Myocyte (in vitro differentiated cells): Measurements from ENCODE around the gene THEMIS. TPM values are rescaled to one million over a fixed set of nuclear protein-coding genes. Genes with fewer than 3 reads are reported as not detected.
"Not testable (repeated sequence)": the region's sequence is repeated elsewhere in the genome, so short reads cannot be mapped to it uniquely, and the experiment has no call there.

Experiments
- DNase-seq: peaks from one replicate; pipeline ENCODE4 v3.0.0-alpha.2; 2012; ENCODE audit warnings: low read depth
- polyA plus RNA-seq: library from polyadenylated mRNA; unstranded; fragments of >200 nt; gene quantifications from one replicate; pipeline ENCODE4 v1.2.1, GENCODE V29; 2012; ENCODE audit warnings: missing spikeins
- total RNA-seq: library from RNA; depleted of rRNA; stranded (reverse); fragments of >200 nt; gene quantifications from 2 replicates; pipeline ENCODE4 v1.2.3, GENCODE V29; 2014

Gene THEMIS, protein sequence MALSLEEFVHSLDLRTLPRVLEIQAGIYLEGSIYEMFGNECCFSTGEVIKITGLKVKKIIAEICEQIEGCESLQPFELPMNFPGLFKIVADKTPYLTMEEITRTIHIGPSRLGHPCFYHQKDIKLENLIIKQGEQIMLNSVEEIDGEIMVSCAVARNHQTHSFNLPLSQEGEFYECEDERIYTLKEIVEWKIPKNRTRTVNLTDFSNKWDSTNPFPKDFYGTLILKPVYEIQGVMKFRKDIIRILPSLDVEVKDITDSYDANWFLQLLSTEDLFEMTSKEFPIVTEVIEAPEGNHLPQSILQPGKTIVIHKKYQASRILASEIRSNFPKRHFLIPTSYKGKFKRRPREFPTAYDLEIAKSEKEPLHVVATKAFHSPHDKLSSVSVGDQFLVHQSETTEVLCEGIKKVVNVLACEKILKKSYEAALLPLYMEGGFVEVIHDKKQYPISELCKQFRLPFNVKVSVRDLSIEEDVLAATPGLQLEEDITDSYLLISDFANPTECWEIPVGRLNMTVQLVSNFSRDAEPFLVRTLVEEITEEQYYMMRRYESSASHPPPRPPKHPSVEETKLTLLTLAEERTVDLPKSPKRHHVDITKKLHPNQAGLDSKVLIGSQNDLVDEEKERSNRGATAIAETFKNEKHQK
- not detected in 2 replicates for total RNA-seq
- not detected for polyA plus RNA-seq

DNA sequence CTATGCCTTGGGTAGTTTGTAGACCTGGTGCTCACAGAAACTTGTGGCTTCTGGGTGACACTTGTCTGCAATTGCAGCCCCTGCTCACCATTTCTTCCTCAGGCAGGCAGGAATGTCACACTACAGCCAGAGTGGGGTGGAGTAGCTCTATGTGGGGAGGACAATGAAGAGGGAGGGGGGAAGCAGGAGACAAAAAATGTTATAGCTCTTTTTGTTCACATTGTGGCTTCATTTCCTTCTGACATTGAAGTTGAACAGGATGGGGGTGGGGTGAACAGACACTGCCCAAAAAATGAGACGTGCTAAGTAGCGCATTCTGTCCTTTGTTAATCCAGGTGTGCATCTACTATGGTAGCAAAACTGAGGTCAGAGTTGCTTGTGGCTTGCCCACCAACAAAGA lies at the start of gene THEMIS:
Gene THEMIS, minus strand, starts transcription at position 124 of the 400 bp plus-strand sequence. CDS start 126 bp downstream, outside the sequence.
- DNase-seq: no peak

DNA sequence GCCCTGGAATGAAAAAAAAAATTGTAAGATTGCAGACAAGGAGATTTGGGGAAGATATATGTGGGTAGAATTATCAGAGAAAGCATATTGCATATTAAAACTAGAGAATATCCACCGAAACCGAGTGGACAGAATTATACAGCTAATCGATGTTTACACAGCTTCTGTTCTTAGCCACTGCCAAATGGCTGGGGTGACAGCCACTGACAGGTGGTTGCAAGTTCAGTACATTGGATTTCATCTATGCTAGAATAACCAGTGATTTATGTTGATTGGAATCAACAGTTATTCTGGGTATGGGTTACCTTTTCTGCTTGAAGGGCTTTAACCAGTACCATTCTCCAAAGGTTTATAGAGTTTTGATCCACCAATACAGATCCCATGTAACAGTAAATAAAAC lies 48.4 kb upstream of the THEMIS start:
- DNase-seq: peak; percentile 62

DNA sequence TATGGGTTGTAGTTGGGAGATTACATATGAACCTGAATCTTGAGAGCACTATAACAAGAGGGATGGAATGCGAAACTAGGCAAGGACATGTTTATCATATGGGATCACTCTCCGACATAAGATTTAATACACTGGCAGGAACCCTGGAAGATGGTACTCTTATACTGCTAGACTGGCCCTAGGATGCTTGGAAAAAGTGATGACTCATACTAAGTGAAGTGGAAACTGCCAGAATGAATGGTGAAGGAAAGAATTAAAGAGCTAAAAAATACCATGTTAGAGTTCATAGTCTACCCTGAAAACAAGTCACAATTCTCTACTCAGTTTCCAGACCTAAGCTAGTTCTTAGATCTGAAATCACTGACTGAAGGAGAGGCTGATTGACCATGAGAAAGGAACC lies 45.5 kb upstream of the THEMIS start:
- no peak for DNase-seq

DNA sequence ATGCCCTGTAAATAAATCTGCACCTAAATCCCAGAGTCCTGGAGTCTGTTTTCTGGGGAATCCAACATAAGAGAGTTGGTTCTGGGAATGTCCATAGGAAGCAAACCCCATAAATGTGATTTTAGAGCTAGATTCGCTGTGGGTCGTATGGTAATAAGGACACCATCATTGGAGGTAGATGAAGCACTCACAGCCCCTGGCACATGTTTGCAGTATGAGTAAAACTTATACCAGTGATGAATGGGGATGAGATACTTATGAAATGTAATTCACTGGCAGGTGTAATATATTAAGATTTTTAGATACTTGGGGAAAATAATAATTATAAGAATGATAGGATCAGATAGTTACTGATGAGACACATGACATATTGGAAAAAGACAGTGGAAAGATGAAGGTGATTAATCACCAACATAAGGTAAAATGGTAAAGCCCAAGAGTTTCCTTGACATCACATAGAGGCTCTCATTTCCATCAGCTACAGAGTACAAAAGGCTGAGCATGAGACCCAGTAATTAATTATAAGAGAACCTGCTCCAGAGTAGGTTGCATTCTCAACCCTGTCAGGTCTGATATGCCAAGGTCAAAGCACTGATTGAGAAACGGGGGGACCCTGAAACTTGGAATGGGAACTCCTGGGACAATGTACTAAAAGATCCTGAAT lies 44.7 kb upstream of the THEMIS start:
- no peak for DNase-seq

DNA sequence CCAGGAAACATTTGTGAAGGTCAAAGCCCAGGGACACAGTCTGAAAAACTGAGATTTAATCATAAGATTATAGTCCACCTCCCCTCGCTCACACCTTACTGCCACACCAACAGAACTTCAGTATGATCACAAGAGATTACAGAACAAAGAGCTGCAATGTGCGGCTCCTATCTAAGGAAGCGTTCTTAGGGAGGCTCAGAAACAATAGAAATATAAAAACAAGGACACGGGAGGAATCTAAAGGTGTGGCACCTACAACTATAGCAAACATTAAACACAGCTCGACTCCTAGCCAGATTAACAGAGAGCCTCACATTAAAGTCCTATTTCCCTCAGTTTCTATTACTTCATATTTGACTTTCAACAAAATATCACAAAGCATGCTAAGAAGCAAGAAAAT lies 40.4 kb upstream of the THEMIS start:
- DNase-seq: no peak

DNA sequence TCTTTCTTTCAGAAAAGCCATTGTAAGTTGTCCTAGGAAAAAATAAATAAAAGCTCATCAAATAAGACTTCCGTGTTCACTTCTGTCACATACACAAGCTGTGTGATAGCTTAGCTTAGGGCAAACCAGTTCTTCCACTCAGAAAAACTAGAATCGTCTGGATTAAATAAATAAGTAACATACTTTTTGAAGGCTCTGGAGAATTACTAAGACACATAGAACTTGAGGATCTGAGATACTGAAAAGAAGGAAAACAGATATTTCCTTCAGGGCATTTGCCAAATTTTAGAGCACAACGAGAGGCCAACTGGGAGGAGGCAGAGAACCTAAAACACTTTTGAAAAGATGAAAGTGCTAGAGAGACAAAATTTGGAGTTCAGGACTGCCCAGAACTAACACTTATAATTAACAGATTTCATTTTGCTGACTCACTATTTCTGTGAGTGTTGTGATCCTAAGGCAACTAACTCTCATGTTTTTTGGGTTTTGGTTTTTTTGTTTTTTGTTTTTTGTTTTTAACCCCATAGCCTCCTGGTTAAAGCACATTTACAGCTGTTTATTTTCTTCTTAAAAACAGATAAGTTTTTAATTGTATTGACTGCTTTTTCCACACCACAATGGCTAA lies 38.7 kb upstream of the THEMIS start:
- peak; percentile 29 for DNase-seq

DNA sequence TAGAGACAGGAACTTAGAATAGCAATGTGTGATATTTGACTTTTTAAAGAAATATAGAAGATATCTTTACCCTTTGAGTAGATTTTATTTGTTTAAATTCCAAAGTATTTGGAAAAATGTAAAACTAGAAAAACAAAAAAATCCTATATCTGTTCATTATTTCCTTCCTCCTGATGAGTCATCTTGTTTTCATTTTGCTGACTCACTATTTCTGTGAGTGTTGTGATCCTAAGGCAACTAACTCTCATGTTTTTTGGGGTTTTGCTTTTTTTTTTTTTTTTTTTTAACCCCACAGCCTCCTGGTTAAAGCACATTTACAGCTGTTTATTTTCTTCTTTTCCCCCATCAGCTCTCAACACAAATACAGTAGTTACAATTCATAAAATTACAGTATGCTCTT lies 37.8 kb upstream of the THEMIS start:
- peak; percentile 59 for DNase-seq

DNA sequence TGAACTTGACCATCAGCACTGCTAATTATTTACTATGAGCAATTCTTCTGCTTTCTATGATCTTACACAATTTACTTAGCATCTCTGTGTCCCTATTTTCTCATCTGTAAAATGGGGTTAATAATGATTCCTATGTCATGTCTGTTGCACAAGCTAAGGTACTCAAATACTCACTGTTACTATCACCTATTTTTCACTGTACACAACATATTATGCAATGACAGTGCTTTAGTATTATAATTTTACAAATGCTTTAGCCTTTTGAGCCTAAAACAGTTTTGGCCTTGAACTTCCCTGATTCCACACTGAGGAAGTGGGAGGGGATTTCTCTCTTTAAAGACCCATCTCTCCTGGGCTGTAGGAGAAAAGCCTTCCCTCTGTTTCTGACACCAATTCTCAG lies 36.9 kb upstream of the THEMIS start:
- no peak for DNase-seq

DNA sequence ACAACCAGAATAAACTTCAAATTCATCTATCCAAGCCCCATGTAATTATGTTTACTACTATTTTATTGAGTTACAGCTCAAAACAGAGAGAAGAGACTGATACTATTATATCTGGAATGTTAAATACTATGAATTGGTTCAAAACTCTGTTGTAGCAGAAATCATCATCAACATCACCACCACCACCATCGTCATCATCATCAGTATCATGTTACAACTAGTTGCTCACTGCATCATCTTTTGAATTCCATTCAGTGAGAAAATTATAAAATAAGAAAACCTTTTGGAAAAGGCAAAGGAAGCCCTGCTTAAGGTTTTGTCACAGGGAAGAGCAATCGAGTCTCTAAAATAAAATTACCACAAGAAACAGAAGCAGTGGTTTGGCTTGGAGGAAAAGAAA lies 36.2 kb upstream of the THEMIS start:
- no peak for DNase-seq

DNA sequence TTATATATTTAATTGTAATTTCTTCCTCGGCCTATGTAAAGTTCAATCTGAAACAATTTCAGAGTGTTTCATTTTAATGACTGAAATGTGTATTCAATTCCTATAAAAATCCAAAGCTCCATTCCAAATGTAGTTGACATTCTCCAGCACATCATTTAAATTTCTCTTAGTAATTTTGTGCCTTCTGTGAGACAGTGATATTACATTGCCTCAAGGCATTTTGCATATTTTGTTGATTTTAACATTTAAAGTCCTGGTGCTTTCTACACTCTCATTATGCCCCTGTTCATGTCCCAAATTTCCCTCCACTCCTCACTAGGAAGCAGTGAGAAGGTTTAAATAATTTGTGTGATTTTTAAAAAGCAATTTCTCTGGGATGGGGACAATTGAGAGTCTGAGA lies 34.1 kb upstream of the THEMIS start:
- no peak for DNase-seq

DNA sequence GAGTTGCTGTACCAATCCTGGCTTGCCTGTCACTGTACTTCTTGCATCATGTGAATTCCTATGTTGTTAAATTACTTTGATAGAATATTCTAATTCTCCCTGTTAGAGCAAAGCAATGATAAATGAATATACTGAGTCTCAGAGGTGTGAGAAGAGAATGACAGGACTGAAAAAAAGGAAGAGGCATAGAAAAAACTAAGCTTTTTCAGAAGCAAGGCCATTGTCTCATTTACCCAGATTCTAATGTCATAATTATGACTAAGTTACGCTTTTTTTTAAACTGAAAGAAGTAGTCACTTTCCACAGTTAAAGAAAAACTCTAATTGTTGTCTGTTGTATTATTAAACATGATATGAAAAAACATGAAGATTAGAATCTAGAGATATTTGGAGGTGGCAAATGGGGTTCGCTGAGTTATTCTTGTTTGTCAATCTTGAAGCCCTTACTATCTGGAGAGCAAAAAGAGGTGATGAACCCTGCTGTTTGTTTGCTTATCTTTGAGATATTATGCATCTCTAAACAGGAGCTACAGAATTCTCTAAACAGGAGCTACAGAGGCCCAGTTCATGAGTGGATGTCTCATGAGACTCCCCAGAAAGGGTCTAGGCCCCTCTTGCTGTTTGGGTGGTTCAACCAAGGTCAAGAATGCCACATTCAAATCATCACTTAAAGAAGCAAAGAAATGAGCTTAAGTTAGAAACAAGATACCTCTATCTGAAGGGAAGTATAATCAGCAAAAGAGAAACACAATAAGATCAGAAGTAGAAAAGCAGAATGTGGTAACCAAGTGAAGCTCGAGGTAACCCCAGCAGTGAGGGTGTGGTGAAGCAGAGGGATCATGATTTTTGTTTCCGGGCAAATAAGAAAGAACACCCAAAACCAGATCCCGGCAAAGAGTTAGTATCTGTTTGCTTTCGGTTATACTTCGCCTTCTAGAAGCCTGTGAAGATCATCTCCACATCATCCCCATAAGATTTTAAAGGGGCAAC lies 33.3 kb upstream of the THEMIS start:
- no peak for DNase-seq

DNA sequence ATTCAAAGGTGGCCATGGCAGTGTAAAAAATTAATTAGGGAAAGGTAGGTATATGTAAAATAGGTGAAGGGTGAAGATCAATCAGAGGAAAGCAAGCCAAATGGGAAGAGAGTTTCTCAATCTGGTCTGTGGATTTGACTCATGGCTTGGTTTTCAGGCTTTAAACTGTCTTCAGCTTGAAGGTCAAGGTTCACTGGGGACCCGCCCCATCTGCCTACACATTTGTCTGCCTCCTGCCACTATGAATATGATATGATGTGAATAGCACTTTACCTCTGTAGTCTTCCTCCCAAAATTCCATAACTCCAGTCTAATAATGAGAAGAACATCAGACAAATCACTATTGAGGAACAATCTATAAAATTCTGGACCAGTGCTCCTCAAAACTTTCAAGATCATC lies 32.3 kb upstream of the THEMIS start:
- DNase-seq: no peak

DNA sequence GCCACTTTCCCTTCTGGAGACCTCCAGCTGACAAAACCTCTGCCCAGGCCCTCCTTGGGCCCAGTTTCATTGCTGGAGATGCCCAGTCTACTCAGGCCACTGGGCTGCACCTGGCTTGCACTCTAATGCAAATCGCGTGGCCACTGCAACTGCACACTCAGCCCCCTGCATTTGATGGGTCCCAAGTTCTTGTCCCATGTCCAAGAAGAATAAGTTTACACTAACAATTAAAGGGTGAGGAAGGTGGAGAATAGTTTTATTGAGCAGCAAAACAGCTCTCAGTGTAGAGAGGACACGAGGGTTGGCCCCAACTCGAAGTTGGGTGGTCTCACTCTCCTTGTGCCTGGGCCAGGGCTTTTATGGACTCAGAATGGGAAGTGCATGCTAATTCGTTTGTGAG lies 31.9 kb upstream of the THEMIS start:
- no peak for DNase-seq

DNA sequence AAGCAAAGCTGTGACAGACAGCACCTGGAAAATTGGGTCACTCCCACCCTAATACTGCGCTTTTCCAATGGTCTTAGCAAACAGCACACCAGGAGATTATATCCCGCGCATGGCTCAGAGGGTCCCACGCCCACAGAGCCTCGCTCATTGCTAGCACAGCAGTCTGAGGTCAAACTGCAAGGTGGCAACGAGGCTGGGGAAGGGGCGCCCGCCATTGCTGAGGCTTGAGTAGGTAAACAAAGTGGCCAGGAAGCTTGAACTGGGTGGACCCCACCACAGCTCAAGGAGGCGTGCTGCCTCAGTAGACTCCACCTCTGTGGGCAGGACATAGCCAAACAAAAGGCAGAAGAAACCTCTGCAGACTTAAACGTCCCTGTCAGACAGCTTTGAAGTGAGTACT lies 25.6 kb upstream of the THEMIS start:
- DNase-seq: not testable (repeated sequence)

DNA sequence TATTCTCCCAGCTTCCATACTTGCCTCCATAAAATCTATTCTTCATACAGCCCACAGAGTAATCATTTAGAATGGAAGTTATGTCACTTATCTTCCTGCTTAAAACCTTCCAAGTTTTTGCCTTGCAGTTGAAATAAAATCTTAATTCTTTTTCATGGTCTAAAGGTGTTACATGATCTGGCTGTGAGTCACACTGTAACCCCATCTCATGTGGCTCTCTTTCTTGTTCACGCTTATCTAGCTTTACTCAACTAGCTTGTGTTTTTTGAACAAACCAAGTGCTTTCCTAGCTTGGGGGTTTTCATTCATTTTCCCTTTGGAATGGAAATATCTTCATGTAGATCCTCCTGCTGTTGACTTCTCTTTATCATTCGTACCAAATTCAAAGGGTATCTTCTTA lies 23.6 kb upstream of the THEMIS start:
- peak; percentile 38 for DNase-seq

DNA sequence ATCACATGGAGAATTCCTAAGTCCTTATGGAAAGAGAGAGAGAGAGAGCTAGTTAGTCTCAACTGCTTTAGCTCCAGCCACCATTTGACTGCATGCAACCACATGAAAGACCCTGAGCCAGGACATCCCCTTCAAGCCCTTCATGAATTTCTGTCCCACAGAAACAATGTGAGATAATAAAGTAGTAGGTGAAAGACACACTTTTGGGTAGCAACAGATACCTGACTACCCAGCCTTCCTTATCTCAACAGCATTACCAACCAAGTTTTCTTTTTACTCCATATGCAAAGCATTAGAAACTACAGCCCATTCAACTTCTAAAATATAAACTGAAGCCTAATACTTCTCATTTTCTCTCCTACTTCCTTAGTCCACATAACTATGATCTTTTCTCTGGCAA lies 23.2 kb upstream of the THEMIS start:
- DNase-seq: no peak

DNA sequence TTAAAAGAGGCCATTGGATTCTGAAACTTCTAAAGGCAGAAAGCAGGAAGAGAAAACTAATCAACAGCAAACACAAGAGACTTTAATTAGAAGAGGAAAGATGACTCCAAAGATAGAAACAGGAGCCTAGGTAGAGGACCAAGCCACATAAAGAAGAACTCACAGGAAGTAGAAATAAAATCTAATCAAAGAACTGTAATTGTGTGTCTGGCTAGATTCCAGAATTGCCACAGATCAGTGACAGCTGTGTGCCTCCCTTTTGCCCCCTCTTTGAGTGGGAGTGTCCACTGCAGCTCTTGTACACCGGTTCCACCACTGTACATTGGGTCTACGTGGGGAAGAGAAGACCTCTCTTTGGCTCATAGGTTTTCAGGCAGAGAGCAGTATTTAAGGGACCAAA lies 22.3 kb upstream of the THEMIS start:
- no peak for DNase-seq

DNA sequence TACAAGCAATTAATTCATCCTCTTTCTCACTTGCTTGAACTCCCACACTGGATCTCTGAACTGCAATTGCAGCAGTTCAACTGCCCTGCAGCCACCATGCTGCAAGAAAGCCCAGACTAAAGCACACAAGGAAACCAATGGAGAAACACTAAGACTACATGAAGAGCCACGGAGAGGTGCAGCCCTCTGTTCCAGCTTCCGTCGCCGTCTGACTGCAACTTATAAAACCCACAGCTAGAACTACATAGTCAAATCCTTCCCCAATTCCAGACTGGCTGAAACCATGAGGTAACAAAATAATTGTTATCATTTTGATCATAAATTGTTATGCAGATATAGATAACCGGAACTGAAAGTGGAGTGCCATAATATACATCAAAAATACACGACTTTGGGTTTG lies 21.1 kb upstream of the THEMIS start:
- DNase-seq: no peak

DNA sequence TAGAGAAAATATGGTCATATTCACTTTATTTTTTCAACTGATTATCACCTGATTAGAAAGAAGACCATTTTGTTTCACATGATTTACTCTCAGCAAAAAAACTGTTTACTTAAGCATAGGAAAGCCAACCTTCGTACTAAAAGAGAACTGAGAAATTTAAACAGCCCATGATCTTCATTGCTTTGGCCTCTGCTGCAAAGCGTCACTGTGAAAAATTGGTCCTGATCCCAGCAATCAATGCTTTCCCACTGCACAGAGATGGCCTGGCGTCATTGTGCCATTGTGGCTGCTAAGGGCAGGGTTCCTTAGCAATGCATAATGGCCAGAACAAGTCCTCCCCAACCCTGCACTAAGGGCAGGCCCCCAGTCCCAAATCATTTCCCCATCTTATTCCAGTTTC lies 19.9 kb upstream of the THEMIS start:
- DNase-seq: no peak

DNA sequence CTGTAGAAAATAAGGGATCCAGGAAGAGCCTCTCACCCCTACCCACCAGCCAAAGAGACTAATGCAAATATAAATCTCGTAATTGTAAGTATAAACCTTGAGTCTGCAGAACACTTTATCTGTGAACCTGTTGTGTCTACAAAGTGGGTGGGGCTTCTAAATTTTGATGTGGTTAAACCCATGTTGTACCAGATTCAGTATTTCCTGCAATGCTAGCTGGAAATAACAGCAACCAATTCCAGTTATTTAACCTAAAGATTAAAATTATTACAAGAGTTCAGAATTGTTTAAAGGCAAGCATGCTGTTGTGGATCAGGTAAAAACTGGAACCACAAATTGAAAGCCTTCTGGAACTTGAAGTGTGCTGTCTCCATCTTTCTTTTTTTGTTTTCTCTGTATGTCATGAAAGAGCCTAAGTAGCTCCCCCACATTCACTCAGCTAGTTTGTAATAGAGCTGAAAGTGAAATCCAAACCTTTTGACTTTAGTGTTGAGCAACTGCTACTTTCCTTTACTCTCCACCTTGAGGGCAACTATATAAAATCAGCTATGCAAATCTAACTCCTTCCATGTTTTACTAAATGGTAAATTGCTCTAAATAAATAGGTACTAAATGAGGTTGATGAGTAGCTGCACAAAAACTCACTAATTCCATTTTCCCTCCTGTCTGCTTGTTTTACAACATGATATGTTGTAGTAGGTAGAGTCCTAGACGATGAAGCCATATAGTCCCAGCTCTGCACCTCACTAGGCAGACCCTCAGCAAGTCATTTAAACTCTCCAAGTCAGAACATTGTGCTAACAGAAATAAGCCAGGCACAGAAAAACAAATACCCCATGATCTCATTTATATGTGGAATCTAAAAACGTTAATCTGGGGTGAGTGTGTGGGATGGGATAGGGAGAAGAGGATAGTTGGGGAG lies 17.9 kb upstream of the THEMIS start:
- no peak for DNase-seq
